Endothelial cell of umbilical vein (primary cell): ENCODE measurements around the gene CYB5A. TPM values are rescaled to one million over a fixed set of nuclear protein-coding genes. Genes with fewer than 3 reads are reported as not detected.

Source experiments
- BruUV-seq: library from RNA; stranded (reverse); fragments of 400-500 nt; replicated peaks from 2 replicates; lab custom pipeline; 2021; lab: Mats Ljungman, UMichigan
- CTCF ChIA-PET: fragments of 300-600, 350-600 bp; sonication (Branson Sonifier 250); formaldehyde crosslinking; loops from one replicate; lab custom pipeline; 2021; ENCODE audit warnings: antibody characterized with exemption, inconsistent platforms; lab: Charles Lee
- POLR2A ChIA-PET: fragments of 300-600, 350-600 bp; sonication (Branson Sonifier 250); formaldehyde crosslinking; loops from one replicate; lab custom pipeline; 2021; ENCODE audit warnings: antibody characterized with exemption, inconsistent platforms; lab: Charles Lee
- DNase-seq: peaks from one replicate; pipeline ENCODE4 v3.0.0-alpha.2; 2011; ENCODE audit warnings: low read depth, low spot score
- FAIRE-seq: peaks from 2 replicates; lab custom pipeline; 2011; peaks lifted over from hg19 to GRCh38; lab: Jason Lieb, UNC
- H2AFZ ChIP-seq: 2 replicates; pipeline ENCODE4 v1.6.0; 2012; ENCODE audit warnings: low read depth, low read length, control low read depth, inconsistent platforms
- H3K27ac ChIP-seq: 2 replicates; pipeline ENCODE4 v1.5.1; 2011; ENCODE audit warnings: low read depth, mild to moderate bottlenecking, control low read depth, low read length, moderate library complexity; ENCODE audit not compliant: insufficient read depth
- H3K27me3 ChIP-seq, 2 experiments: 2 replicates each; pipeline versions ENCODE4 v1.6.0 to v1.6.1; 2011; ENCODE audit warnings: low read length in 2 of 2, mixed read lengths in 1 of 2; ENCODE audit not compliant: control insufficient read depth in 2 of 2, insufficient read depth in 2 of 2
- H3K36me3 ChIP-seq, 2 experiments: 2 replicates in 1 of 2; 3 replicates in 1 of 2; pipeline ENCODE4 v1.5.1; 2011; ENCODE audit warnings: low read length in 2 of 2, mild to moderate bottlenecking in 1 of 2, moderate library complexity in 1 of 2; ENCODE audit not compliant: control insufficient read depth in 2 of 2, insufficient read depth in 2 of 2; ENCODE audit errors: extremely low read depth in 1 of 2
- H3K4me1 ChIP-seq: 3 replicates; pipeline ENCODE4 v1.5.1; 2011; ENCODE audit warnings: mild to moderate bottlenecking, low read length; ENCODE audit not compliant: control insufficient read depth, insufficient read depth; ENCODE audit errors: extremely low read depth
- H3K4me2 ChIP-seq: 2 replicates; pipeline ENCODE4 v1.6.1; 2011; ENCODE audit warnings: low read length, control low read depth, mixed read lengths; ENCODE audit not compliant: insufficient read depth
- H3K4me3 ChIP-seq, 3 experiments: fragments of 200-600 bp in 1 of 3; sonication (generic), shearing (Covaris generic) in 1 of 3; replicated peaks in 1 of 3; 2 replicates each; pipeline ENCODE4 v1.5.1; 2011 to 2016; ENCODE audit warnings: control low read depth in 3 of 3, low read length in 3 of 3, mild to moderate bottlenecking in 2 of 3, inconsistent platforms in 1 of 3, low read depth in 1 of 3, moderate library complexity in 1 of 3; ENCODE audit not compliant: insufficient read depth in 1 of 3
- H3K79me2 ChIP-seq: 2 replicates; pipeline ENCODE4 v1.6.0; 2012; ENCODE audit warnings: low read length, inconsistent platforms; ENCODE audit not compliant: control insufficient read depth, insufficient read depth
- H3K9ac ChIP-seq: replicated peaks from 2 replicates; pipeline ENCODE3; 2011; ENCODE audit warnings: low read length, control low read depth; ENCODE audit not compliant: insufficient read depth; ENCODE audit errors: extremely low read depth
- H3K9me1 ChIP-seq: replicated peaks from 3 replicates; pipeline ENCODE4 v1.6.0; 2011; ENCODE audit warnings: mild to moderate bottlenecking, low read length; ENCODE audit not compliant: control insufficient read depth, insufficient read depth; ENCODE audit errors: extremely low read depth
- H3K9me3 ChIP-seq: replicated peaks from 2 replicates; pipeline ENCODE4 v1.5.1; 2012; ENCODE audit warnings: low read length, inconsistent platforms; ENCODE audit not compliant: control insufficient read depth, insufficient read depth
- H4K20me1 ChIP-seq: replicated peaks from 2 replicates; pipeline ENCODE3; 2011; ENCODE audit warnings: mild to moderate bottlenecking, low read length; ENCODE audit not compliant: control insufficient read depth, insufficient read depth; ENCODE audit errors: extremely low read depth
- EZH2 ChIP-seq: IDR thresholded peaks from 2 replicates; pipeline ENCODE4 v1.6.1; 2012; ENCODE audit warnings: borderline replicate concordance, low read depth, mild to moderate bottlenecking, moderate library complexity, low read length, inconsistent platforms; ENCODE audit not compliant: severe bottlenecking
- FOS ChIP-seq: IDR thresholded peaks from 2 replicates; pipeline ENCODE4 v1.6.1; 2011; ENCODE audit warnings: mild to moderate bottlenecking, low read length, moderate library complexity, borderline replicate concordance; ENCODE audit not compliant: insufficient read depth
- GATA2 ChIP-seq: IDR thresholded peaks from 2 replicates; pipeline ENCODE4 v1.7.0; 2011; ENCODE audit warnings: low read depth, mild to moderate bottlenecking, moderate library complexity, mixed read lengths, low read length; ENCODE audit not compliant: insufficient read length, insufficient read depth
- JUN ChIP-seq: IDR thresholded peaks from 2 replicates; pipeline ENCODE4 v1.6.1; 2011; ENCODE audit warnings: borderline replicate concordance, low read depth; ENCODE audit not compliant: insufficient read length, insufficient read depth
- MYC ChIP-seq: IDR thresholded peaks from one replicate; pipeline ENCODE4 v1.6.1; 2011; ENCODE audit warnings: mild to moderate bottlenecking, low read depth, low read length
- POLR2A ChIP-seq: IDR thresholded peaks from 2 replicates; pipeline ENCODE4 v1.6.1; 2012; ENCODE audit warnings: low read depth, mild to moderate bottlenecking, control low read depth, low read length
- POLR2AphosphoS5 ChIP-seq: IDR thresholded peaks from 2 replicates; pipeline ENCODE4 v1.6.1; 2012; ENCODE audit warnings: low read depth, mild to moderate bottlenecking, control low read depth, low read length, moderate library complexity; ENCODE audit not compliant: insufficient read depth
- dilution Hi-C: fragments of 300-500 bp; cut with MboI; formaldehyde crosslinking; loops from one replicate; pipeline ENCODE4 v1.15.0; 2019; ENCODE audit warnings: low sequenced_read_pairs; ENCODE audit not compliant: extremely low pct_ligation_motif_present
- intact Hi-C: fragments of 100-400 bp; cut with micrococcal nuclease; formaldehyde crosslinking; loops from one replicate; pipeline ENCODE4 v1.10.0; 2022
- polyA plus RNA-seq, 4 experiments: library from polyadenylated mRNA; depleted of rRNA in 3 of 4; stranded (reverse) in 3 of 4; unstranded in 1 of 4; fragments of >200 nt; gene quantifications; 2 replicates each; pipeline versions ENCODE4 v1.2.1 to v1.2.3, GENCODE V29; 2011 to 2012; ENCODE audit warnings: missing spikeins in 1 of 4
- total RNA-seq: library from RNA; stranded (reverse); gene quantifications from 2 replicates; pipeline ENCODE4 v1.2.3, GENCODE V29; 2021
- TF ChIP-seq, protein P1 (sequence below): IDR thresholded peaks from 2 replicates; pipeline ENCODE4 v1.6.1; 2011; ENCODE audit not compliant: insufficient read depth, insufficient read length
- TF ChIP-seq, protein P2 (sequence below), 2 donors: IDR thresholded peaks; 1 replicate in 1 of 2; 2 replicates in 1 of 2; pipeline ENCODE4 v1.5.1; 2011; ENCODE audit warnings: low read length in 2 of 2, mild to moderate bottlenecking in 2 of 2, moderate library complexity in 2 of 2, control low read depth in 1 of 2, inconsistent platforms in 1 of 2, low read depth in 1 of 2; ENCODE audit not compliant: insufficient read depth in 1 of 2; ENCODE audit errors: extremely low read depth in 1 of 2

Gene CYB5A
- total and polyA plus RNA-seq, 2 donors (not counting 3 experiments of a cell fraction or from before 2014, with no cell fraction given), result 24.9 to 74.0 TPM

DNA sequence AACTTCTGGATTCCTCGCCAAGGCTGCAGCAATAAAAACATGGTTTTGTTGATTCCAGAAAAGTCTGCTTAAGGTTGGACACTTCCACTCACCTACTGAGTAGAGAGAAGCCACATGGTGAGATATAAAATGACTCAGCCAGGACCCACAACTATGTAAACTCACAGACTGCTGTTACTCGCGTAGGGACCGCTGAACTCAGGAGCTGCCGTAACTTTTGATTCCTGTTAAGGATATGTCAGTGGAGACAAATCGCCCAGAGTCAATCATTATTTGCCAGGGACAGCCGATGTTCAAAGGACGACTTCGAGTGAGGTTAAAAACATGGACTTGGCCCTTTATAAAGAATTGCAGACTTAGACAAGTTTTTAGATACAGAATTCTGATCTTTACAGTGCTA lies 25.6 kb downstream of the CYB5A start:
- ChIA-PET POLR2A (no interaction called here), CTCF (no interaction called here)
- dilution Hi-C loops, result no loop called here
- intact Hi-C loops, result no loop called here
- Histone ChIP-seq H3K4me2 (no peak overlapping the region), H3K36me3 (no peaks in the 10 kb centered on the region), H3K79me2 (no peaks in the 10 kb centered on the region), H3K4me3 (no peak overlapping the region), H3K27ac (no peak overlapping the region), H3K9ac (no peak overlapping the region), H3K4me1 (no peaks in the 10 kb centered on the region), H3K9me3 (no peaks in the 10 kb centered on the region), H3K27me3 (no peaks in the 10 kb centered on the region), H4K20me1 (no peaks in the 10 kb centered on the region), H2AFZ (no peak overlapping the region), H3K9me1 (no peaks in the 10 kb centered on the region)
- FAIRE-seq, result no peak
- no peak for TF ChIP-seq EZH2
- TF ChIP-seq, protein P1, sequence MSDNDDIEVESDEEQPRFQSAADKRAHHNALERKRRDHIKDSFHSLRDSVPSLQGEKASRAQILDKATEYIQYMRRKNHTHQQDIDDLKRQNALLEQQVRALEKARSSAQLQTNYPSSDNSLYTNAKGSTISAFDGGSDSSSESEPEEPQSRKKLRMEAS, result no peak
- no peak for TF ChIP-seq JUN
- TF ChIP-seq MYC, result no peak
- TF ChIP-seq POLR2AphosphoS5, result no peak
- no peak for TF ChIP-seq GATA2
- TF ChIP-seq, protein P2, sequence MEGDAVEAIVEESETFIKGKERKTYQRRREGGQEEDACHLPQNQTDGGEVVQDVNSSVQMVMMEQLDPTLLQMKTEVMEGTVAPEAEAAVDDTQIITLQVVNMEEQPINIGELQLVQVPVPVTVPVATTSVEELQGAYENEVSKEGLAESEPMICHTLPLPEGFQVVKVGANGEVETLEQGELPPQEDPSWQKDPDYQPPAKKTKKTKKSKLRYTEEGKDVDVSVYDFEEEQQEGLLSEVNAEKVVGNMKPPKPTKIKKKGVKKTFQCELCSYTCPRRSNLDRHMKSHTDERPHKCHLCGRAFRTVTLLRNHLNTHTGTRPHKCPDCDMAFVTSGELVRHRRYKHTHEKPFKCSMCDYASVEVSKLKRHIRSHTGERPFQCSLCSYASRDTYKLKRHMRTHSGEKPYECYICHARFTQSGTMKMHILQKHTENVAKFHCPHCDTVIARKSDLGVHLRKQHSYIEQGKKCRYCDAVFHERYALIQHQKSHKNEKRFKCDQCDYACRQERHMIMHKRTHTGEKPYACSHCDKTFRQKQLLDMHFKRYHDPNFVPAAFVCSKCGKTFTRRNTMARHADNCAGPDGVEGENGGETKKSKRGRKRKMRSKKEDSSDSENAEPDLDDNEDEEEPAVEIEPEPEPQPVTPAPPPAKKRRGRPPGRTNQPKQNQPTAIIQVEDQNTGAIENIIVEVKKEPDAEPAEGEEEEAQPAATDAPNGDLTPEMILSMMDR (IDR thresholded peaks at IDR 0.05; ENCODE audit: extremely low read depth in 1 of 2, insufficient read depth in 1 of 2, low read depth in 1 of 2, low read length in 2 of 2), result no peak
- no peak for TF ChIP-seq FOS
- no peak for TF ChIP-seq POLR2A
- DNase-seq, result no peak
- BruUV-seq, result no TSS peak
